Activated CD8-positive, alpha-beta T cell treated with anti-CD3 and anti-CD28 coated beads for 36 hours (primary cell): ENCODE results near the gene KRT2. TPM values are rescaled to one million over a fixed set of nuclear protein-coding genes. Genes with fewer than 3 reads are reported as not detected.

Experiments used
- ATAC-seq: fragments of 200-7000 bp; cut with Tn5 transposase; one replicate; pipeline ENCODE4 v1.10.0; 2021; ENCODE audit warnings: mild to moderate bottlenecking, moderate library complexity
- CTCF ChIA-PET: fragments of 350-600 bp; sonication (Branson Sonifier 250); formaldehyde crosslinking; loops from one replicate; lab custom pipeline; 2021; ENCODE audit warnings: antibody characterized with exemption; lab: Charles Lee
- POLR2A ChIA-PET: fragments of 350-600 bp; sonication (Branson Sonifier 250); formaldehyde crosslinking; loops from one replicate; lab custom pipeline; 2021; ENCODE audit warnings: antibody characterized with exemption; lab: Charles Lee
- DNase-seq: peaks from one replicate; pipeline ENCODE4 v3.0.0-alpha.2; 2020
- H3K27ac Mint-ChIP-seq: one replicate; pipeline ENCODE4 v1.8.0; 2021; ENCODE audit warnings: mild to moderate bottlenecking, mixed read lengths
- H3K27me3 Mint-ChIP-seq: one replicate; pipeline ENCODE4 v1.8.0; 2021; ENCODE audit warnings: mixed read lengths
- H3K36me3 Mint-ChIP-seq: one replicate; pipeline ENCODE4 v1.8.0; 2021; ENCODE audit warnings: low read depth, mixed read lengths
- H3K4me1 Mint-ChIP-seq: one replicate; pipeline ENCODE4 v1.8.0; 2021; ENCODE audit warnings: low read depth, mixed read lengths
- H3K4me3 Mint-ChIP-seq: one replicate; pipeline ENCODE4 v1.8.0; 2021; ENCODE audit warnings: mild to moderate bottlenecking, moderate library complexity, mixed read lengths
- H3K9me3 Mint-ChIP-seq: one replicate; pipeline ENCODE4 v1.8.0; 2021; ENCODE audit warnings: mixed read lengths
- intact Hi-C: fragments of 100-400 bp; cut with micrococcal nuclease; formaldehyde crosslinking; loops from one replicate; pipeline ENCODE4 v1.10.0; 2022
- total RNA-seq, 2 experiments: library from RNA; stranded (reverse); gene quantifications; one replicate each; pipeline ENCODE4 v1.2.3, GENCODE V29; 2021
- TF ChIP-seq, protein P1 (sequence below): fragments of 200-600 bp; IDR thresholded peaks from one replicate; pipeline ENCODE4 v1.8.0; 2022; ENCODE audit warnings: antibody characterized with exemption, mild to moderate bottlenecking

The KRT2 gene
- total RNA-seq, 2 experiments from 2014 or later, result not detected

DNA sequence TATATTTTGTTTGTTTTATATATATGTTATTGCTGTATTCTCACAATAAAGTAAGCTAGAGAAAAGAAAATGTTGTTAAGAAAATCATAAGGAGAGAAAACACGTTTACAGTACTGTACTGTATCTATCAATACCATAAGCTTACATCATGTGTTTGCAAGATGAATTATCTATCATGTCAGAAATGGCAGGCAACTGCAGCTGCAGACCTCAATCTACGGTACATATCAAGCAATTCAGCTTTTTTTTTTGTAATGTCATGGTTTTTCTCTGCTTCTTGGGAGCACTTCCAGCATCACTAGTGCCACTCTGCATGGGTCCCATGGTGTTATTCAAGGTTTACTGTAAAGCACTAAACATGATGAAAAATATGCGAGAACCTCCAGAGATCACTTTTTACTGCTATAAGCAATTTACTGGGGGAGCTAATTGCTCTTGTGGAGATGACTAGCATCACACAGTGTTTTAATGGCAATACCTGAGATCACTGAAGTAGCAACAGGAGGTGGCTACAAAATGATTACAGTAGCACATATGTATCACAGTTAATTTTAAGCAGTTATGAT is 9.0 kb upstream of the KRT2 start:
- H3K4me1 Mint-ChIP-seq, result peaks cover 7% of the 10 kb centered on the region
- CTCF ChIA-PET, result interaction anchor here (1.6 kb wide), 1 partner anchor 224 kb away, joined by 6 read pairs; no protein-coding TSS in a partner anchor
- TF ChIP-seq, protein P1, sequence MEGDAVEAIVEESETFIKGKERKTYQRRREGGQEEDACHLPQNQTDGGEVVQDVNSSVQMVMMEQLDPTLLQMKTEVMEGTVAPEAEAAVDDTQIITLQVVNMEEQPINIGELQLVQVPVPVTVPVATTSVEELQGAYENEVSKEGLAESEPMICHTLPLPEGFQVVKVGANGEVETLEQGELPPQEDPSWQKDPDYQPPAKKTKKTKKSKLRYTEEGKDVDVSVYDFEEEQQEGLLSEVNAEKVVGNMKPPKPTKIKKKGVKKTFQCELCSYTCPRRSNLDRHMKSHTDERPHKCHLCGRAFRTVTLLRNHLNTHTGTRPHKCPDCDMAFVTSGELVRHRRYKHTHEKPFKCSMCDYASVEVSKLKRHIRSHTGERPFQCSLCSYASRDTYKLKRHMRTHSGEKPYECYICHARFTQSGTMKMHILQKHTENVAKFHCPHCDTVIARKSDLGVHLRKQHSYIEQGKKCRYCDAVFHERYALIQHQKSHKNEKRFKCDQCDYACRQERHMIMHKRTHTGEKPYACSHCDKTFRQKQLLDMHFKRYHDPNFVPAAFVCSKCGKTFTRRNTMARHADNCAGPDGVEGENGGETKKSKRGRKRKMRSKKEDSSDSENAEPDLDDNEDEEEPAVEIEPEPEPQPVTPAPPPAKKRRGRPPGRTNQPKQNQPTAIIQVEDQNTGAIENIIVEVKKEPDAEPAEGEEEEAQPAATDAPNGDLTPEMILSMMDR, result no peak
- no peaks in the 10 kb centered on the region for H3K36me3 Mint-ChIP-seq
- POLR2A ChIA-PET, result no interaction called here
- H3K9me3 Mint-ChIP-seq, result no peaks in the 10 kb centered on the region
- H3K27ac Mint-ChIP-seq, result no peak overlapping the region
- DNase-seq (no peak), ATAC-seq (no peak)
- H3K27me3 Mint-ChIP-seq, result no peaks in the 10 kb centered on the region
- no peak overlapping the region for H3K4me3 Mint-ChIP-seq
- intact Hi-C loops, result no loop called here

GRCh38 chr12:52659951-52660350 is 7.9 kb upstream of the KRT2 start:
- peaks cover 7% of the 10 kb centered on the region for H3K4me1 Mint-ChIP-seq
- ATAC-seq (no peak), DNase-seq (no peak)
- no peaks in the 10 kb centered on the region for H3K36me3 Mint-ChIP-seq
- no peak overlapping the region for H3K4me3 Mint-ChIP-seq
- CTCF ChIA-PET, result interaction anchor here (1.4 to 1.6 kb wide), 2 partner anchors 19 to 225 kb away, joined by 3 to 6 read pairs; no protein-coding TSS in a partner anchor
- TF ChIP-seq, protein P1, result no peak
- no peak overlapping the region for H3K27ac Mint-ChIP-seq
- intact Hi-C loops, result no loop called here
- POLR2A ChIA-PET, result no interaction called here
- H3K27me3 Mint-ChIP-seq, result no peaks in the 10 kb centered on the region
- no peaks in the 10 kb centered on the region for H3K9me3 Mint-ChIP-seq

DNA sequence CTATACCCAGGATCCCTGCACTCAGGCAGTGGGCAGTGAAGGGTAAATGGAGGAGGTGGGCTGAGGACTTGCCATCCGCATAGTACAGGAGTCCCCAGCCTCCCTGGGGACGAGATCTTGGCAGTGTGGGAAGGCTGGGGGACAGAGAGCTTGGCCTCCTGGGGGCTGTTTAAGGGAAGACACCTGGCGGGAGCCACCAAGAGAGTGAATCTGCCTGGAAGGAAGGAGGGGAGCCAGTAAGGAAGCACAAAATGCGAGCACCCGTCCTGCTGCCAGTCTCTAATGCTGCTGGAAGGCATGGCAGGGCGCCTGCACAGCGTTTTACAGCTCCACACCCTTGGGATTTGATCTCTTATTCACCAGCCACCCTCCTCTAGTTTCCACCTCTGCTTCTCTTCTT is 7.4 kb upstream of the KRT2 start:
- H3K9me3 Mint-ChIP-seq, result no peaks in the 10 kb centered on the region
- no peaks in the 10 kb centered on the region for H3K27me3 Mint-ChIP-seq
- no peak overlapping the region for H3K4me3 Mint-ChIP-seq
- no peaks in the 10 kb centered on the region for H3K36me3 Mint-ChIP-seq
- H3K4me1 Mint-ChIP-seq, result peaks cover 7% of the 10 kb centered on the region
- DNase-seq (no peak), ATAC-seq (no peak)
- CTCF ChIA-PET, result interaction anchor here (1.4 kb wide), 1 partner anchor 18 kb away, joined by 3 read pairs; no protein-coding TSS in a partner anchor
- TF ChIP-seq, protein P1, result no peak
- intact Hi-C loops, result no loop called here
- H3K27ac Mint-ChIP-seq, result no peak overlapping the region
- POLR2A ChIA-PET, result no interaction called here

- ATAC-seq, result no peak
- TF ChIP-seq, protein P1, result no peak
- no peak overlapping the region for H3K4me3 Mint-ChIP-seq
- H3K27ac Mint-ChIP-seq, result no peak overlapping the region
- no peaks in the 10 kb centered on the region for H3K27me3 Mint-ChIP-seq
- intact Hi-C loops, result no loop called here
- no peak for DNase-seq
- H3K4me1 Mint-ChIP-seq, result peaks cover 7% of the 10 kb centered on the region
- CTCF ChIA-PET, result no interaction called here
- no peaks in the 10 kb centered on the region for H3K9me3 Mint-ChIP-seq
- POLR2A ChIA-PET, result no interaction called here
- H3K36me3 Mint-ChIP-seq, result no peaks in the 10 kb centered on the region
Measured at GRCh38 chr12:52658196-52658595, 6.2 kb upstream of the KRT2 start.

- intact Hi-C loops, result no loop called here
- no peaks in the 10 kb centered on the region for H3K36me3 Mint-ChIP-seq
- H3K9me3 Mint-ChIP-seq, result no peaks in the 10 kb centered on the region
- CTCF ChIA-PET, result no interaction called here
- no peak overlapping the region for H3K4me3 Mint-ChIP-seq
- DNase-seq (no peak), ATAC-seq (no peak)
- TF ChIP-seq, protein P1, result no peak
- H3K27me3 Mint-ChIP-seq, result no peaks in the 10 kb centered on the region
- H3K4me1 Mint-ChIP-seq, result peaks cover 6% of the 10 kb centered on the region
- POLR2A ChIA-PET, result no interaction called here
- no peak overlapping the region for H3K27ac Mint-ChIP-seq
Measured at GRCh38 chr12:52657250-52657902, 5.4 kb upstream of the KRT2 start.
